ENCODE results near the gene SYNRG. TPM values are rescaled to one million over a fixed set of nuclear protein-coding genes. Genes with fewer than 3 reads are reported as not detected.

SYNRG gene
- total and polyA plus RNA-seq, 8 donors = 37.1 to 48.4 (median 42.1) TPM

DNA sequence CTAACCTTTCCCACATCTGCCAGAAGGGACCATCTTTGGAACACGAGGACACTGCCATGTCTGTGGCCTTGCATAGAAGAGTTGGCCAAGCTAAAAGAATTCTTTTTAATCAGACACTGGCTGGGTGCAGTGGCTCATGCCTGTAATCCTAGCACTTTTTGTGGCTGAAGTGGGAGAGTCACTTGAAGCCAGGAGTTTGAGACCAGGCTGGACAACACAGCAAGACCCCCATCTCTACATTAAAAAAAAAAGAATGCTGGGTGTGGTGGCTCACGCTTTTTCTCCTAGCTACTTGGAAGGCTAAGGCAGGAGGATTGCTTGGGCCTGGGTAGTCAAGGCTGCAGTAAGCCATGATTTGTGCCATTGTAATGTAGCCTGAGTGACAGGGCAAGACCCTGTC, 128.8 kb downstream of the SYNRG start:
- TF ChIP-seq, protein P1, sequence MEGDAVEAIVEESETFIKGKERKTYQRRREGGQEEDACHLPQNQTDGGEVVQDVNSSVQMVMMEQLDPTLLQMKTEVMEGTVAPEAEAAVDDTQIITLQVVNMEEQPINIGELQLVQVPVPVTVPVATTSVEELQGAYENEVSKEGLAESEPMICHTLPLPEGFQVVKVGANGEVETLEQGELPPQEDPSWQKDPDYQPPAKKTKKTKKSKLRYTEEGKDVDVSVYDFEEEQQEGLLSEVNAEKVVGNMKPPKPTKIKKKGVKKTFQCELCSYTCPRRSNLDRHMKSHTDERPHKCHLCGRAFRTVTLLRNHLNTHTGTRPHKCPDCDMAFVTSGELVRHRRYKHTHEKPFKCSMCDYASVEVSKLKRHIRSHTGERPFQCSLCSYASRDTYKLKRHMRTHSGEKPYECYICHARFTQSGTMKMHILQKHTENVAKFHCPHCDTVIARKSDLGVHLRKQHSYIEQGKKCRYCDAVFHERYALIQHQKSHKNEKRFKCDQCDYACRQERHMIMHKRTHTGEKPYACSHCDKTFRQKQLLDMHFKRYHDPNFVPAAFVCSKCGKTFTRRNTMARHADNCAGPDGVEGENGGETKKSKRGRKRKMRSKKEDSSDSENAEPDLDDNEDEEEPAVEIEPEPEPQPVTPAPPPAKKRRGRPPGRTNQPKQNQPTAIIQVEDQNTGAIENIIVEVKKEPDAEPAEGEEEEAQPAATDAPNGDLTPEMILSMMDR (IDR thresholded peaks at IDR 0.05) = no peak
- no peaks in the 10 kb centered on the region for H3K9me3 ChIP-seq
- no peaks in the 10 kb centered on the region for H3K27me3 ChIP-seq
- ATAC-seq = no peak
- H3K4me3 ChIP-seq = no peak overlapping the region
- no peak for DNase-seq
- peaks cover 4 to 9% of the 10 kb centered on the region in 2 donors for H3K4me1 ChIP-seq
- intact Hi-C loops (cut with DNase I) = no loop called here
- peaks cover 0 to 49% of the 10 kb centered on the region in 2 donors for H3K36me3 ChIP-seq
- no peak overlapping the region for H3K27ac ChIP-seq

DNA sequence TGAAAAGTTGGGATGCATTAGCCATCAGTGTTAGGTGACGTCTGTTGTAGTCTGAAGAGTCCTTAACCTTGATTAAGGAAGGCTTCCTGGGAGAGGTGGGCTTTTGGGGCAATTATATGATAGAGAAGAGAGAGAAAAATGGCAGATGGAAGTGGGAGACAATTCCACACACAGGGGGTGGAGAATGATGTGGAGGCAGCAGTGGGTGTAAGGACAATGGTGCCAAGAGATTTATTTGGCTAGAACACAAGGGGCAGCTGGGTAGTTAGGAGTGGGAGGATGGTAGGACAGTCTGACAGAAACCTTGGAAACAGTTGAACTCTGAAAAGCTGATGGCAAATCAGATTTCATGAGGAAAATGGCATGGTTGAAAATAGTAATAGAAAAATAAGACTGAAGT, 130.2 kb downstream of the SYNRG start:
- Histone ChIP-seq H3K36me3 (peaks cover 0 to 63% of the 10 kb centered on the region in 2 donors), H3K27ac (no peak overlapping the region), H3K4me1 (peaks cover 4 to 11% of the 10 kb centered on the region in 2 donors), H3K9me3 (no peaks in the 10 kb centered on the region), H3K4me3 (no peak overlapping the region), H3K27me3 (no peaks in the 10 kb centered on the region)
- no peak for DNase-seq
- TF ChIP-seq, protein P1 (IDR thresholded peaks at IDR 0.05) = no peak
- intact Hi-C loops (cut with DNase I) = no loop called here
- no peak for ATAC-seq

DNA sequence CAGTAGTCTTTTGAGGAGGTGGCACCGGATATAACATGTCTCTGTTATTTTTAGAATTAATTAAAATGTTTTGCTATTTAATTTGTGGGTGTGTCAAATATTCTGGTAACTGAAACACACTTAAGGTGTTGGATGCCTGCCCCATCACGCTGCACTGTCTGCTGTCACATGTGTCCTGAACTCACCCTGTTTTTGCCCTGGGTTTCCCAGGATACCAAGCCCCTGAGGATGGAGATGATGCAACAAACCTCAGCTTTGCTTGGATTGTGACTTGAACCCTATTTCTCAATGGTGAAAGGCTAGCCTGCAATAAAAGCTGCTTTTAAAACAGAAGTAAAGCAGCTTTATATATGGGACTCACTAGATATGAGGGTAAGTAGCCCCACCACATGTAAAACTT, 131.0 kb downstream of the SYNRG start:
- no peak overlapping the region for H3K27ac ChIP-seq
- no peak overlapping the region for H3K4me3 ChIP-seq
- intact Hi-C loops (cut with DNase I) = no loop called here
- peaks cover 0 to 71% of the 10 kb centered on the region in 2 donors for H3K36me3 ChIP-seq
- TF ChIP-seq, protein P1 (IDR thresholded peaks at IDR 0.05) = no peak
- ATAC-seq = no peak
- no peaks in the 10 kb centered on the region for H3K27me3 ChIP-seq
- no peak for DNase-seq
- H3K4me1 ChIP-seq = peaks cover 4 to 11% of the 10 kb centered on the region in 2 donors
- no peaks in the 10 kb centered on the region for H3K9me3 ChIP-seq

DNA sequence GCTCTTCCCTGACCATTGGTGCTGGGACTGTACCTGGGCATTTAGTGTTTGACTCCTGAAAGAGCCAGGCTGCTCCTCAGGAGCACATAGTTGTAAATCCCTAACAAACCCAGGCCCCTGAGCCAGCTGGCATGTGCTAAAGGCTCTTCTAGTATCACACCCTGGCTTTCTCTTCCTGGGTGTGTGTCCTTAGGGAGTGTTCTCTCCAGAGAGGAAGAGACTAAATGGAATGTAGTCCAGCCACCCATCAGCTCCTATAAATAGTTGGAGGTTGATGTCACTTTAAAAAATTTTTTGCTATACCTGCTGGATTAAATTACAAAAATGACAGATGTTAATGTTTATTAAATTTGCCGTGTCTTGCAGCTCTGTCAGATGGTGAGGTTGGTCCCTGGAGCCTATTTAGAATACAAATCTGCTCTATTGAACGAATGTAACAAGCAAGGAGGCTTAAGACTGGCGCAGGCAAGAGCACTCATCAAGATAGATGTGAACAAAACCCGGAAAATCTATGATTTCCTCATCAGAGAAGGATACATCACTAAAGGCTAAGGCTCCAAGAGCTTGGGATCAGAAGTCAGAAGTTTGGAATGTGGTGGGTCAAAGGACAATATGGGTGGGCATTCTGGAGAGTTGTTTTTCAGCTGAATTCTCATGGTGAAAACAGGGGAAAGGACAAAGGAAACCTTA, 132.6 kb downstream of the SYNRG start:
- H3K27me3 ChIP-seq = no peaks in the 10 kb centered on the region
- ATAC-seq (peak; percentile 61), DNase-seq (no peak)
- peaks cover 0 to 87% of the 10 kb centered on the region in 2 donors for H3K36me3 ChIP-seq
- no peak overlapping the region for H3K27ac ChIP-seq
- no peak overlapping the region for H3K4me3 ChIP-seq
- TF ChIP-seq, protein P1 (IDR thresholded peaks at IDR 0.05) = no peak
- intact Hi-C loops (cut with DNase I) = no loop called here
- no peaks in the 10 kb centered on the region for H3K9me3 ChIP-seq
- peaks cover 0 to 11% of the 10 kb centered on the region in 2 donors for H3K4me1 ChIP-seq

DNA sequence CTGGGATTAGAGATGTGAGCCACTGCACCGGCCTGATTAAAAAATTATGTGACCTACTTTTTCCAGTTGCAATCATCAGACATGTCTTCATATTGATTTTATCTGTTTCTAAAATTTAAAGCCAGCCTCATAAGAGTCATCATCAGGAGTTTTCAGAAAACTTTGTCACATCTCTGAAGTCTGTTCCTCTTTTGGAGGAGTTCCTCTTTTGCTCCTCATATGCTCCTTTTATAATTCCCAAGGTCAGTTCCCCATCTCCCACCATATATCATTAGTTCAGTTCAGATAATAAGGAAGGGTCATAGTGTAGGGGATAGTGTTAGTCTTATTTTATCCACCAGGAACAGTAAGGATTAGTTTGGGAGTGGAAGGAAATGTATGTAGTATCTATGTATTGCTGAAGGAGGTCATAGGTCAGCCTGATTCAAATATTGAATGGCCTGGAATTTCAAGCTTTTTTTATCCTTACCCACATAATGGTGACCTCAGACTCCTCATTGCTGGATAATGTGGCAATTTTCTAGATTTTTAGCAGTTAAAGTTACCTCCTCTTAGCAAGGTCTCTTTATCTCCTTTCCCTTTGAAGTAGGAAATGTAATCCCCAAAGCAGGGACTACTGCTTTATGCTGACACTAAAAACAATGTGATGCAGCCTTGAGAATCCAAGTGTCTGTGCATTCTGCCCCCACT, 133.3 kb downstream of the SYNRG start:
- TF ChIP-seq, protein P1 (IDR thresholded peaks at IDR 0.05) = no peak
- Histone ChIP-seq H3K27ac (peak overlapping the region in 1 of 2 donors; percentile 37), H3K27me3 (no peaks in the 10 kb centered on the region), H3K9me3 (no peaks in the 10 kb centered on the region), H3K4me3 (no peak overlapping the region), H3K4me1 (peaks cover 0 to 11% of the 10 kb centered on the region in 2 donors), H3K36me3 (peaks cover 0 to 94% of the 10 kb centered on the region in 2 donors)
- intact Hi-C loops (cut with DNase I) = no loop called here
- DNase-seq (no peak), ATAC-seq (no peak)

Data from left lung (tissue), 10 donors.